Measurements from ENCODE around the gene CAMK4. TPM values are rescaled to one million over a fixed set of nuclear protein-coding genes. Genes with fewer than 3 reads are reported as not detected.

CAMK4 gene
- total and polyA plus RNA-seq, 2 donors (not counting 3 experiments of a cell fraction or from before 2014, with no cell fraction given) = 2.2 to 5.4 TPM

DNA sequence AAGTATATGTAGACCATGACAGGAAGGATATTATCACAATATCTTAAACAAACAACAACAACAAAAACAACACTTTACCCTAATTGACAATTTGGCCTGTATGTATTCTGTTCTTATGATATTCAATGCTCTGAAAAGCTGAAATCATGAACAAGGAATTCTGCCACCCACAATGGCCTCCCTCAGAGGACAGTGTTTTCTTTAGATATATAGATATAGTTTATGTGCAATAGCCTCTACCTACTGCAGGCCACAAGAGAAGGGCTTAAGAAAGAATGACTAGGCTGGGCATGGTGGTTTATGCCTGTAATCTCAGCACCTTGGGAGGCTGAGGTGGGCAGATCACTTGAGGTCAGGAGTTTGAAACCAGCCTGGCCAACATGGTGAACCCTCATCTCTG lies 183.4 kb downstream of the CAMK4 start:
- FAIRE-seq (no peak), DNase-seq (ENCODE audit: low read depth, low spot score) (no peak)
- POLR2A ChIA-PET = no interaction called here
- no peaks in the 10 kb centered on the region for H3K79me2 ChIP-seq (ENCODE audit: control insufficient read depth, insufficient read depth, low read length)
- no peak overlapping the region for H3K4me3 ChIP-seq (replicated peaks in 1 of 3; ENCODE audit: insufficient read depth in 1 of 3, low read depth in 1 of 3, low read length in 3 of 3)
- no peak overlapping the region for H3K27ac ChIP-seq (ENCODE audit: insufficient read depth, low read depth, low read length)
- no peak overlapping the region for H3K9ac ChIP-seq (replicated peaks; ENCODE audit: extremely low read depth, insufficient read depth, low read length)
- no peaks in the 10 kb centered on the region for H3K36me3 ChIP-seq (ENCODE audit: control insufficient read depth in 2 of 2, extremely low read depth in 1 of 2, insufficient read depth in 2 of 2, low read length in 2 of 2)
- peaks cover 7% of the 10 kb centered on the region for H3K4me1 ChIP-seq (ENCODE audit: control insufficient read depth, extremely low read depth, insufficient read depth, low read length)
- no peaks in the 10 kb centered on the region for H3K9me3 ChIP-seq (replicated peaks; ENCODE audit: control insufficient read depth, insufficient read depth, low read length)
- H3K4me2 ChIP-seq (ENCODE audit: insufficient read depth, low read length) = no peak overlapping the region
- no peak overlapping the region for H2AFZ ChIP-seq (ENCODE audit: low read depth, low read length)
- dilution Hi-C loops (cut with MboI; ENCODE audit: extremely low pct_ligation_motif_present, low sequenced_read_pairs) = no loop called here
- no peak for TF ChIP-seq FOS (IDR thresholded peaks at IDR 0.05; ENCODE audit: borderline replicate concordance, insufficient read depth, low read length)
- no peak for TF ChIP-seq GATA2 (IDR thresholded peaks at IDR 0.05; ENCODE audit: insufficient read depth, insufficient read length, low read depth, low read length)
- TF ChIP-seq, protein P1, sequence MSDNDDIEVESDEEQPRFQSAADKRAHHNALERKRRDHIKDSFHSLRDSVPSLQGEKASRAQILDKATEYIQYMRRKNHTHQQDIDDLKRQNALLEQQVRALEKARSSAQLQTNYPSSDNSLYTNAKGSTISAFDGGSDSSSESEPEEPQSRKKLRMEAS (IDR thresholded peaks at IDR 0.05; ENCODE audit: insufficient read depth, insufficient read length) = no peak
- no peak for TF ChIP-seq MYC (IDR thresholded peaks at IDR 0.05; ENCODE audit: low read depth, low read length)
- no peak for TF ChIP-seq POLR2A (IDR thresholded peaks at IDR 0.05; ENCODE audit: low read depth, low read length)
- TF ChIP-seq JUN (IDR thresholded peaks at IDR 0.05; ENCODE audit: borderline replicate concordance, insufficient read depth, insufficient read length, low read depth) = no peak
- TF ChIP-seq POLR2AphosphoS5 (IDR thresholded peaks at IDR 0.05; ENCODE audit: insufficient read depth, low read depth, low read length) = no peak
- TF ChIP-seq, protein P2, sequence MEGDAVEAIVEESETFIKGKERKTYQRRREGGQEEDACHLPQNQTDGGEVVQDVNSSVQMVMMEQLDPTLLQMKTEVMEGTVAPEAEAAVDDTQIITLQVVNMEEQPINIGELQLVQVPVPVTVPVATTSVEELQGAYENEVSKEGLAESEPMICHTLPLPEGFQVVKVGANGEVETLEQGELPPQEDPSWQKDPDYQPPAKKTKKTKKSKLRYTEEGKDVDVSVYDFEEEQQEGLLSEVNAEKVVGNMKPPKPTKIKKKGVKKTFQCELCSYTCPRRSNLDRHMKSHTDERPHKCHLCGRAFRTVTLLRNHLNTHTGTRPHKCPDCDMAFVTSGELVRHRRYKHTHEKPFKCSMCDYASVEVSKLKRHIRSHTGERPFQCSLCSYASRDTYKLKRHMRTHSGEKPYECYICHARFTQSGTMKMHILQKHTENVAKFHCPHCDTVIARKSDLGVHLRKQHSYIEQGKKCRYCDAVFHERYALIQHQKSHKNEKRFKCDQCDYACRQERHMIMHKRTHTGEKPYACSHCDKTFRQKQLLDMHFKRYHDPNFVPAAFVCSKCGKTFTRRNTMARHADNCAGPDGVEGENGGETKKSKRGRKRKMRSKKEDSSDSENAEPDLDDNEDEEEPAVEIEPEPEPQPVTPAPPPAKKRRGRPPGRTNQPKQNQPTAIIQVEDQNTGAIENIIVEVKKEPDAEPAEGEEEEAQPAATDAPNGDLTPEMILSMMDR (IDR thresholded peaks at IDR 0.05; ENCODE audit: extremely low read depth in 1 of 2, insufficient read depth in 1 of 2, low read depth in 1 of 2, low read length in 2 of 2) = no peak
- TF ChIP-seq EZH2 (IDR thresholded peaks at IDR 0.05; ENCODE audit: borderline replicate concordance, low read depth, low read length, severe bottlenecking) = no peak
- intact Hi-C loops (cut with micrococcal nuclease) = no loop called here
- H4K20me1 ChIP-seq (replicated peaks; ENCODE audit: control insufficient read depth, extremely low read depth, insufficient read depth, low read length) = no peaks in the 10 kb centered on the region
- CTCF ChIA-PET = no interaction called here
- H3K27me3 ChIP-seq (ENCODE audit: control insufficient read depth in 2 of 2, insufficient read depth in 2 of 2, low read length in 2 of 2) = no peaks in the 10 kb centered on the region
- H3K9me1 ChIP-seq (replicated peaks; ENCODE audit: control insufficient read depth, extremely low read depth, insufficient read depth, low read length) = no peaks in the 10 kb centered on the region
- no TSS peak for BruUV-seq (replicated peaks)
